B cell (primary cell): ENCODE data around the gene TAAR6. TPM values are rescaled to one million over a fixed set of nuclear protein-coding genes. Genes with fewer than 3 reads are reported as not detected.

ENCODE experiments used
- ATAC-seq: fragments of 200-7000 bp; cut with Tn5 transposase; one replicate; pipeline ENCODE4 v1.10.0; 2021; ENCODE audit warnings: low read depth, mild to moderate bottlenecking, moderate number of reproducible peaks, moderate library complexity
- CTCF ChIA-PET: fragments of 350-600 bp; sonication (Branson Sonifier 250); formaldehyde crosslinking; loops from one replicate; lab custom pipeline; 2021; ENCODE audit warnings: antibody characterized with exemption, inconsistent platforms; lab: Charles Lee
- POLR2A ChIA-PET: fragments of 350-600 bp; sonication (Branson Sonifier 250); formaldehyde crosslinking; loops from one replicate; lab custom pipeline; 2021; ENCODE audit warnings: antibody characterized with exemption; lab: Charles Lee
- DNase-seq: peaks from one replicate; pipeline ENCODE4 v3.0.0; 2013
- H2AFZ ChIP-seq: 2 replicates; pipeline ENCODE4 v1.6.1; 2012; ENCODE audit warnings: mild to moderate bottlenecking, low read depth, low read length; ENCODE audit not compliant: insufficient read depth, poor library complexity, severe bottlenecking
- H3K27ac ChIP-seq, 2 donors: 1 replicate in 1 of 2; 2 replicates in 1 of 2; pipeline ENCODE4 v1.5.1; 2012 to 2013; ENCODE audit warnings: low read length in 2 of 2, mild to moderate bottlenecking in 2 of 2, moderate library complexity in 1 of 2
- H3K27me3 ChIP-seq, 4 experiments: fragments of 200-600 bp in 1 of 4; sonication (generic) in 1 of 4; replicated peaks in 1 of 4; 1 replicate in 2 of 4; 2 replicates in 2 of 4; pipeline versions ENCODE4 v1.6.1 to v1.7.0; 2013 to 2016; ENCODE audit warnings: low read length in 3 of 4, mild to moderate bottlenecking in 2 of 4, mixed read lengths in 1 of 4, moderate library complexity in 1 of 4; ENCODE audit not compliant: insufficient read depth in 4 of 4, control insufficient read depth in 3 of 4; ENCODE audit errors: control extremely low read depth in 1 of 4
- H3K36me3 ChIP-seq, 2 experiments: replicated peaks in 1 of 2; 1 replicate in 1 of 2; 2 replicates in 1 of 2; pipeline versions ENCODE4 v1.6.1 to v1.7.1; 2013; ENCODE audit warnings: low read length in 1 of 2; ENCODE audit not compliant: insufficient read depth in 2 of 2, control insufficient read depth in 1 of 2; ENCODE audit errors: control extremely low read depth in 1 of 2, extremely low read depth in 1 of 2
- H3K4me1 ChIP-seq, 2 donors: fragments of 200-600 bp in 1 of 2; sonication (generic) in 1 of 2; 1 replicate in 1 of 2; 2 replicates in 1 of 2; pipeline versions ENCODE4 v1.5.1 to v1.6.1; 2013 to 2017; ENCODE audit warnings: low read length in 2 of 2; ENCODE audit not compliant: control insufficient read depth in 2 of 2, insufficient read depth in 2 of 2
- H3K4me2 ChIP-seq: replicated peaks from 2 replicates; pipeline ENCODE3; 2012; ENCODE audit warnings: mild to moderate bottlenecking, low read depth, low read length; ENCODE audit not compliant: poor library complexity, severe bottlenecking
- H3K4me3 ChIP-seq, 5 experiments: fragments of 200-600 bp in 1 of 5; sonication (generic) in 1 of 5; 1 replicate in 3 of 5; 2 replicates in 2 of 5; pipeline versions ENCODE4 v1.5.1 to v1.7.0; 2011 to 2016; ENCODE audit warnings: low read length in 4 of 5, mild to moderate bottlenecking in 4 of 5, low read depth in 2 of 5, control low read depth in 1 of 5, moderate library complexity in 1 of 5; ENCODE audit not compliant: insufficient read depth in 1 of 5; ENCODE audit errors: control extremely low read depth in 1 of 5, extremely low read depth in 1 of 5
- H3K79me2 ChIP-seq: fragments of 200-600 bp; sonication (generic); one replicate; pipeline ENCODE4 v1.6.0; 2016; ENCODE audit warnings: low read length; ENCODE audit not compliant: control insufficient read depth, insufficient read depth
- H3K9ac ChIP-seq: fragments of 200-600 bp; sonication (generic); 2 replicates; pipeline ENCODE4 v1.6.1; 2017; ENCODE audit warnings: mild to moderate bottlenecking, low read length, moderate library complexity
- H3K9me3 ChIP-seq, 3 donors: one replicate each; pipeline versions ENCODE4 v1.6.1 to v1.7.1; 2013; ENCODE audit warnings: low read length in 2 of 3; ENCODE audit not compliant: control insufficient read depth in 2 of 3, insufficient read depth in 1 of 3; ENCODE audit errors: control extremely low read depth in 1 of 3
- H4K20me1 ChIP-seq: 2 replicates; pipeline ENCODE4 v1.6.0; 2012; ENCODE audit warnings: mild to moderate bottlenecking, low read length; ENCODE audit not compliant: insufficient read depth, control insufficient read depth, poor library complexity, severe bottlenecking
- H3K27ac Mint-ChIP-seq: one replicate; pipeline ENCODE4 v1.8.0; 2021; ENCODE audit warnings: mixed read lengths
- H3K27me3 Mint-ChIP-seq: one replicate; pipeline ENCODE4 v1.8.0; 2021; ENCODE audit warnings: mixed read lengths
- H3K4me1 Mint-ChIP-seq: one replicate; pipeline ENCODE4 v1.8.0; 2021; ENCODE audit warnings: mixed read lengths
- H3K4me3 Mint-ChIP-seq: one replicate; pipeline ENCODE4 v1.8.0; 2021; ENCODE audit warnings: mixed read lengths
- H3K9me3 Mint-ChIP-seq: one replicate; pipeline ENCODE4 v1.8.0; 2022; ENCODE audit warnings: mixed read lengths; ENCODE audit not compliant: insufficient read depth
- EZH2 ChIP-seq: IDR thresholded peaks from 2 replicates; pipeline ENCODE4 v1.6.1; 2012; ENCODE audit warnings: borderline replicate concordance, low read depth, mild to moderate bottlenecking, moderate library complexity, low read length; ENCODE audit not compliant: insufficient read depth, poor library complexity, severe bottlenecking
- WGBS: methylation state at CpG from one replicate; pipeline ENCODE4 v1.1.5; 2013; ENCODE audit warnings: missing lambda C conversion rate; ENCODE audit not compliant: insufficient coverage; 5-methylcytosine and 5-hydroxymethylcytosine counted together
- intact Hi-C: fragments of 100-400 bp; cut with micrococcal nuclease; formaldehyde crosslinking; loops from one replicate; pipeline ENCODE4 v1.10.0; 2022
- polyA plus RNA-seq: library from polyadenylated mRNA; depleted of rRNA; stranded (reverse); fragments of >200 nt; gene quantifications from 2 replicates; pipeline ENCODE4 v1.2.3, GENCODE V29; 2012
- total RNA-seq, 2 donors: library from RNA; stranded (reverse); fragments of 120-200 nt in 1 of 2; gene quantifications; 1 replicate in 1 of 2; 2 replicates in 1 of 2; pipeline versions ENCODE4 v1.2.3 to v1.2.4, GENCODE V29; 2013 to 2022
- TF ChIP-seq, protein P1 (sequence below): fragments of 200-600 bp; IDR thresholded peaks from one replicate; pipeline ENCODE4 v1.8.0; 2022; ENCODE audit warnings: antibody characterized with exemption, mild to moderate bottlenecking

Gene TAAR6
- total and polyA plus RNA-seq, 2 donors (not counting 1 experiment from before 2014, with no cell fraction given): not detected

- intact Hi-C loops: no loop called here
- POLR2A ChIA-PET: no interaction called here
- CTCF ChIA-PET: interaction anchor here (1.7 kb wide), 1 partner anchor 14 kb away, joined by 8 read pairs; no protein-coding TSS in a partner anchor
These were observed 25.3 kb upstream of the TAAR6 start for GRCh38 chr6:132544826-132545225.

DNA sequence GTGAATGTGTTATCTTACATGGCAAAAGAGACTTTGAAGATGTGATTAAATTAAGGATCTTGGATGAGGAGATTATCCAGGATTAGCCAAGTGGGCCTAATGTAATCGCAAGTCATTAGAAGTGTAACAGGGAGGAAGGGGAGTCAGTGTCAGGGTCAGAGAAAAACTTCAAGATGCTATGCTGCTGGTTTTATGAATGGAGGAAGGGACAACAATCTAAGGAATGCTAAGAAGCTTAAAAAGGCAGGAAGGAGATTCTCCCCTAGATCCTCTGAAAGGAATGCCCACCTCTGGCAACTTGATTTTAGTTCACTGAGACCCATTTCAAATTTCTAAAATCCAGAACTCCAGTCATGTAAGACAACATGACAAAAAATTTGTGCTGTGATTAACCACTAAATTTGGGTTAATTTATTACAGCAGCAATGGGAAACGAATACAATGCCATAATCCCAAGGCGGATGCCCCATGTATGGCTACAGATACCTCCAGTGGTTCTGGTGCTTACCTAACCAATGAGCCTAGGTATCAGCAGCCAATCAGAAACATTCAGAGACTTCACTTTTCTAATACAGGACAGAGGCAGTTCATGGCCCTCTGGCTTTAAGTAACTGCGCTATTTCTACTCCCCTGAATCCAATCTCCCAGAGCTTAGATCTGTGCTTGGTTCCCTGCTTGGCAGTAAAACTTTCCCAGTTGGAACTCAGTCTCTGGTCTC lies 21.2 kb upstream of the TAAR6 start:
- DNase-seq (no peak), ATAC-seq (no peak)
- WGBS: 91% methylated on average over 4 of the region's 4 CpGs
- peaks cover 3% of the 10 kb centered on the region for H3K4me1 Mint-ChIP-seq
- H3K27ac Mint-ChIP-seq: no peak overlapping the region
- H3K9me3 ChIP-seq: no peaks in the 10 kb centered on the region
- no peak for TF ChIP-seq EZH2
- TF ChIP-seq, protein P1, sequence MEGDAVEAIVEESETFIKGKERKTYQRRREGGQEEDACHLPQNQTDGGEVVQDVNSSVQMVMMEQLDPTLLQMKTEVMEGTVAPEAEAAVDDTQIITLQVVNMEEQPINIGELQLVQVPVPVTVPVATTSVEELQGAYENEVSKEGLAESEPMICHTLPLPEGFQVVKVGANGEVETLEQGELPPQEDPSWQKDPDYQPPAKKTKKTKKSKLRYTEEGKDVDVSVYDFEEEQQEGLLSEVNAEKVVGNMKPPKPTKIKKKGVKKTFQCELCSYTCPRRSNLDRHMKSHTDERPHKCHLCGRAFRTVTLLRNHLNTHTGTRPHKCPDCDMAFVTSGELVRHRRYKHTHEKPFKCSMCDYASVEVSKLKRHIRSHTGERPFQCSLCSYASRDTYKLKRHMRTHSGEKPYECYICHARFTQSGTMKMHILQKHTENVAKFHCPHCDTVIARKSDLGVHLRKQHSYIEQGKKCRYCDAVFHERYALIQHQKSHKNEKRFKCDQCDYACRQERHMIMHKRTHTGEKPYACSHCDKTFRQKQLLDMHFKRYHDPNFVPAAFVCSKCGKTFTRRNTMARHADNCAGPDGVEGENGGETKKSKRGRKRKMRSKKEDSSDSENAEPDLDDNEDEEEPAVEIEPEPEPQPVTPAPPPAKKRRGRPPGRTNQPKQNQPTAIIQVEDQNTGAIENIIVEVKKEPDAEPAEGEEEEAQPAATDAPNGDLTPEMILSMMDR: no peak
- peaks cover 14% of the 10 kb centered on the region for H3K27me3 Mint-ChIP-seq
- no peak overlapping the region for H3K27ac ChIP-seq
- ChIA-PET CTCF (no interaction called here), POLR2A (no interaction called here)
- no peak overlapping the region for H2AFZ ChIP-seq
- intact Hi-C loops: no loop called here
- H4K20me1 ChIP-seq: no peaks in the 10 kb centered on the region
- no peak overlapping the region for H3K4me3 Mint-ChIP-seq
- H3K4me1 ChIP-seq: peaks cover 0 to 2% of the 10 kb centered on the region in 2 donors
- H3K79me2 ChIP-seq: no peaks in the 10 kb centered on the region
- no peak overlapping the region for H3K4me2 ChIP-seq
- H3K9ac ChIP-seq: no peak overlapping the region
- H3K27me3 ChIP-seq: peaks cover 0 to 3% (median 0%) of the 10 kb centered on the region in 4 experiments
- no peaks in the 10 kb centered on the region for H3K36me3 ChIP-seq
- H3K9me3 Mint-ChIP-seq: no peaks in the 10 kb centered on the region
- H3K4me3 ChIP-seq: no peak overlapping the region

More at GRCh38 chr6:132544826-132545225, 25.3 kb upstream of the TAAR6 start:
- no peak overlapping the region for H3K27ac Mint-ChIP-seq
- ATAC-seq (no peak), DNase-seq (no peak)
- no peaks in the 10 kb centered on the region for H3K9me3 Mint-ChIP-seq
- H3K4me1 ChIP-seq: peaks cover 0 to 2% of the 10 kb centered on the region in 2 donors
- peaks cover 0 to 14% (median 1%) of the 10 kb centered on the region in 4 experiments for H3K27me3 ChIP-seq
- no peaks in the 10 kb centered on the region for H3K79me2 ChIP-seq
- no peak for TF ChIP-seq EZH2
- TF ChIP-seq, protein P1: no peak
- H3K9ac ChIP-seq: no peak overlapping the region
- H3K4me2 ChIP-seq: no peak overlapping the region
- no peaks in the 10 kb centered on the region for H3K36me3 ChIP-seq
- no peaks in the 10 kb centered on the region for H3K9me3 ChIP-seq
- no peaks in the 10 kb centered on the region for H4K20me1 ChIP-seq
- no peak overlapping the region for H3K4me3 Mint-ChIP-seq
- peaks cover 17% of the 10 kb centered on the region for H3K27me3 Mint-ChIP-seq
- H3K4me3 ChIP-seq: no peak overlapping the region
- H3K27ac ChIP-seq: no peak overlapping the region
- no peak overlapping the region for H2AFZ ChIP-seq
- peaks cover 3% of the 10 kb centered on the region for H3K4me1 Mint-ChIP-seq
